Gastrocnemius medialis (tissue), 4 donors: ENCODE measurements around the gene TMEM114. TPM values are rescaled to one million over a fixed set of nuclear protein-coding genes. Genes with fewer than 3 reads are reported as not detected.
"Not testable (repeated sequence)": the region's sequence is repeated elsewhere in the genome, so short reads cannot be mapped to it uniquely, and the experiment has no call there.

Experiments
- ATAC-seq, 2 donors: fragments of 150-250 bp; one replicate each; pipeline ENCODE4 v1.9.1; 2016
- DNase-seq, 2 donors: peaks; one replicate each; pipeline ENCODE4 v3.0.0-alpha.2; 2019
- H3K27ac ChIP-seq, 4 donors: fragments of 200-600 bp; sonication (generic); 1 replicate in 1 of 4; 2 replicates in 3 of 4; pipeline ENCODE4 v1.5.1; 2016 to 2018; ENCODE audit warnings: mild to moderate bottlenecking in 2 of 4, moderate library complexity in 1 of 4
- H3K27me3 ChIP-seq, 3 donors: fragments of 200-600 bp; sonication (generic) in 2 of 3; 1 replicate in 1 of 3; 2 replicates in 2 of 3; pipeline versions ENCODE4 v1.5.1 to v1.6.0; 2016 to 2019; ENCODE audit warnings: mild to moderate bottlenecking in 1 of 3, moderate library complexity in 1 of 3
- H3K36me3 ChIP-seq, 2 donors: fragments of 200-600 bp; sonication (generic) in 1 of 2; one replicate each; pipeline ENCODE4 v1.5.1; 2017 to 2018
- H3K4me1 ChIP-seq, 2 donors: fragments of 200-600 bp; sonication (generic) in 1 of 2; one replicate each; pipeline ENCODE4 v1.5.1; 2016 to 2017; ENCODE audit warnings: mild to moderate bottlenecking in 2 of 2
- H3K4me3 ChIP-seq, 4 donors: fragments of 200-600 bp; sonication (generic) in 3 of 4; 1 replicate in 1 of 4; 2 replicates in 3 of 4; pipeline ENCODE4 v1.5.1; 2016 to 2019; ENCODE audit warnings: mild to moderate bottlenecking in 2 of 4
- H3K9me3 ChIP-seq, 3 donors: fragments of 200-600 bp; sonication (generic) in 2 of 3; 1 replicate in 1 of 3; 2 replicates in 2 of 3; pipeline ENCODE4 v1.5.1; 2016 to 2019
- POLR2A ChIP-seq, 2 donors: fragments of 450-650 bp; IDR thresholded peaks; one replicate each; pipeline ENCODE4 v1.6.1; 2017; ENCODE audit warnings: antibody characterized with exemption in 2 of 2, mild to moderate bottlenecking in 2 of 2, moderate library complexity in 2 of 2
- in situ Hi-C, 4 donors: fragments of 200-750 bp; cut with MboI; loops; one replicate each; pipeline versions ENCODE4 v1.15.0 to v1.8.0; 2017; ENCODE audit warnings: low sequenced_read_pairs in 4 of 4
- intact Hi-C: fragments of 100-400 bp; cut with DNase I; formaldehyde crosslinking; loops from one replicate; pipeline ENCODE4 v1.15.1; 2023; ENCODE audit warnings: low total_unique reads
- total RNA-seq, 4 donors: library from RNA; depleted of rRNA; stranded (reverse); fragments of >200 nt; gene quantifications; one replicate each; pipeline versions ENCODE4 v1.1.0 to v1.2.3, GENCODE V29; 2016
- TF ChIP-seq, protein P1 (sequence below), 5 experiments: fragments of 450-650 bp in 3 of 5; fragments of 200-600 bp in 2 of 5; sonication (generic) in 2 of 5; IDR thresholded peaks in 4 of 5; conservative IDR thresholded peaks in 1 of 5; 1 replicate in 4 of 5; 2 replicates in 1 of 5; pipeline ENCODE4 v1.5.1; 2016 to 2019; ENCODE audit warnings: antibody characterized with exemption in 5 of 5, mild to moderate bottlenecking in 3 of 5, moderate library complexity in 3 of 5

The TMEM114 gene
- total RNA-seq, 4 donors from 2014 or later, result not detected

DNA sequence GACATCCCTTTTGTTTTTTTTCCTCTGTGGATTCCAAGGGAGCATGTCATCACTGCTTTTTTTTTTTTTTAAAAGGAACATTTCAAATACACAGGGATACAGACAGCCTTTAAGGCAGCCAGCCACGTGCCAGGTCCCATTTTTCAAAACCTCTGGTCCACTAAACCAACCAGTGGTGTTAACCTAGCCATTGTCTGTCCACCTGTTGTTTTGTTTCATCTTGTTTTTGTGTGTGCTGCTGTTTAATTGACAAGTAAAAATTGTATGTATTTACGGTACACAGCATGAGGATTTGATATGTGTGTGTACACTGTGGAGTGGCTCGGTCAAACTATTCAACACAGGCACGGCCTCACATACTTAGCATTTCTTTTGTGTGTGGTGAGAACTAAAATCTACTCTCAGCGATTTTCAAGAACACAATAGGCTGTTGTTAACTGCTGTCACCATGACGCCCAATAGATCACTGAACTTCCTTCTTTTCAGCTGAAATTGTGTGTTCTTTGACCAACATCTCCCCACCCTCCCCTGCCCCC is 19.2 kb downstream of the TMEM114 start:
- Histone ChIP-seq H3K9me3 (no peaks in the 10 kb centered on the region), H3K36me3 (no peaks in the 10 kb centered on the region), H3K4me3 (no peak overlapping the region), H3K27ac (no peak overlapping the region), H3K27me3 (peaks cover 4 to 26% (median 17%) of the 10 kb centered on the region in 3 donors), H3K4me1 (no peaks in the 10 kb centered on the region)
- ATAC-seq, result no peak
- no peak for DNase-seq
- in situ Hi-C loops (loop anchor here in 3 of 4 donors (25.0 kb wide), 1 partner anchor 1941 kb away; no protein-coding TSS in a partner anchor), intact Hi-C loops (no loop called here)
- TF ChIP-seq POLR2A (IDR thresholded peaks at IDR 0.05), result no peak
- TF ChIP-seq, protein P1, sequence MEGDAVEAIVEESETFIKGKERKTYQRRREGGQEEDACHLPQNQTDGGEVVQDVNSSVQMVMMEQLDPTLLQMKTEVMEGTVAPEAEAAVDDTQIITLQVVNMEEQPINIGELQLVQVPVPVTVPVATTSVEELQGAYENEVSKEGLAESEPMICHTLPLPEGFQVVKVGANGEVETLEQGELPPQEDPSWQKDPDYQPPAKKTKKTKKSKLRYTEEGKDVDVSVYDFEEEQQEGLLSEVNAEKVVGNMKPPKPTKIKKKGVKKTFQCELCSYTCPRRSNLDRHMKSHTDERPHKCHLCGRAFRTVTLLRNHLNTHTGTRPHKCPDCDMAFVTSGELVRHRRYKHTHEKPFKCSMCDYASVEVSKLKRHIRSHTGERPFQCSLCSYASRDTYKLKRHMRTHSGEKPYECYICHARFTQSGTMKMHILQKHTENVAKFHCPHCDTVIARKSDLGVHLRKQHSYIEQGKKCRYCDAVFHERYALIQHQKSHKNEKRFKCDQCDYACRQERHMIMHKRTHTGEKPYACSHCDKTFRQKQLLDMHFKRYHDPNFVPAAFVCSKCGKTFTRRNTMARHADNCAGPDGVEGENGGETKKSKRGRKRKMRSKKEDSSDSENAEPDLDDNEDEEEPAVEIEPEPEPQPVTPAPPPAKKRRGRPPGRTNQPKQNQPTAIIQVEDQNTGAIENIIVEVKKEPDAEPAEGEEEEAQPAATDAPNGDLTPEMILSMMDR (IDR thresholded peaks at IDR 0.05 in 4 of 5, conservative IDR thresholded peaks at IDR 0.05 in 1 of 5), result no peak

DNA sequence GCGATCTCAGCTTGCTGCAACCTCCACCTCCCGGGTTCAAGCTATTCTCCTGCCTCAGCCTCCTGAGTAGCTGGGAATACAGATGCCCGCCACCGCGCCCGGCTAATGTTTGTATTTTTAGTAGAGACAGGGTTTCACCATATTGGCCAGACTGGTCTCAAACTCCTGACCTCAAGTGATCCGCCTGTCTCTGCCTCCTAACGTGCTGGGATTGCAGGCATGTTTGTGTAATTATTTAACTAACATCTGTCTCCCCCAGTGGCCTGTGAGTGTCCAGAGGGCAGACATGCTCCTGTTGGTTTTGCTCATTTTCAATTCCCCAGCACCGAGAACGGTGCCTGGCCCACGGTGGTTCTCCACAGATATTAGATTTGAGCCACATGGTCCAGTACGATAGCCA is 19.9 kb downstream of the TMEM114 start:
- H3K27ac ChIP-seq, intact Hi-C loops: not testable (repeated sequence)

DNA sequence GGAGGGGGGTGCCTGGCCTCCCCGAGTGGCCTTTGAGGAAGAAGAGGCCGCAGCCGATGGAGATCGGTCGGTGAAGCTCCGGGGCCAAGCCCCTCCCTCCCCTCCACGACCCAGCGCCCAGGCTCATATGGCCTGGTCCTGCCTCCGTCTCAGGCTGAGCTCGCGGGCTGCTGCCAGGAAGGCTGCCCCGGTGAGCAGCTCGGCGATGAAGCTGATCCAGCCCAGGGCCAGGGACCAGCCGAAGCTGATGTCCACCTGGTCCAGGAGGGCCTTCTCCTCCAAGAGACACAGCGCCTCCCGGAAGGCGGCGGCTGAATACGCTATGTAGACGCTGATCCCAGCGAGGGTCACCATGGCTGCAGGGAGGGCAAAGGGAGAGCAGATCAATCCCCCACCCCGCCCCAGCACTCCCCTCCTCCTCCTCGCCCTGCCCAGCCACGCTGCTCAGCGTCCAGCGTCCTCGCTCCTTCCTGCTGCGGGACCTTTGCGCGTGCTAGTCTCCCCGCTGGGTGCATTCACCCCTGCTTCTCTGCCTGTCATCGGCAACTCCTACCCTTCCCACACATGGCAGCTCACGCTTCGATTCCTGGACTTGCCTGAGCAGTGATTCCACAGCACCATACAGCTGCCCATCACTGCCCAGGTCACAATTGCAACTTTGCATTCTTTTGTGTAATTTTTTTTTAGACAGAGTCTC is 20.5 kb downstream of the TMEM114 start:
- Histone ChIP-seq H3K27ac (no peak overlapping the region), H3K36me3 (no peaks in the 10 kb centered on the region), H3K9me3 (no peaks in the 10 kb centered on the region), H3K27me3 (peaks cover 4 to 22% (median 14%) of the 10 kb centered on the region in 3 donors), H3K4me3 (no peak overlapping the region), H3K4me1 (no peaks in the 10 kb centered on the region)
- in situ Hi-C loops (loop anchor here in 3 of 4 donors (5.0 to 25.0 kb wide), 2 partner anchors 313 to 1943 kb away; partner anchors contain the start of gene LITAFD (in 1 of the 3)), intact Hi-C loops (loop anchor here (5.0 kb wide), 3 partner anchors 53 to 1943 kb away; partner anchors contain the start of genes GRIN2A and METTL22)
- ATAC-seq (no peak), DNase-seq (no peak)
- TF ChIP-seq POLR2A (IDR thresholded peaks at IDR 0.05), result no peak
- TF ChIP-seq, protein P1 (IDR thresholded peaks at IDR 0.05 in 4 of 5, conservative IDR thresholded peaks at IDR 0.05 in 1 of 5), result no peak

More for the DNA sequence above, 19.9 kb downstream of the TMEM114 start:
- H3K4me3 ChIP-seq, H3K4me1 ChIP-seq, H3K36me3 ChIP-seq, H3K9me3 ChIP-seq, DNase-seq, ATAC-seq: not testable (repeated sequence)
- H3K27me3 ChIP-seq, result peaks cover 4 to 26% (median 15%) of the 10 kb centered on the region in 3 donors
- in situ Hi-C loops, result loop anchor here in 3 of 4 donors (25.0 kb wide), 1 partner anchor 1942 kb away; no protein-coding TSS in a partner anchor

DNA sequence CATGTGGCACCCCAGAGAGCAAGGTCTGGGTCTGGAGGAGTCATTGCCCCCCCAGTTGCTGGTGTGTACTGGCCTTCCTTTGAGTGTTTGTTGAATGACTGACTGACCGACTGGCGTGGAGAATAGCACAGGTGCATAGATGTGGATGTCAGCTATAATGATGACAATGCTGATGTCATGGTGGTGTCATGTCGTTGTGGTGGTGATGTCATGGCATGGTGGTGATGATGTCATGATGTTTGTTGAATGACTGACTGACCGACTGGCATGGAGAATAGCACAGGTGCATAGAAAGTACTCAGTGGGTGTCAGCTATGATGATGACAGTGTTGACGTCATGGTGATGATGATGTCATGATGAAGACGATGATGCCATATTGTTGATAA is 22.1 kb downstream of the TMEM114 start:
- H3K4me1 ChIP-seq, result no peaks in the 10 kb centered on the region
- no peak for DNase-seq
- in situ Hi-C loops, result loop anchor here in 3 of 4 donors (5.0 to 25.0 kb wide), 2 partner anchors 314 to 1944 kb away; partner anchors contain the start of gene LITAFD (in 1 of the 3)
- no peak overlapping the region for H3K4me3 ChIP-seq
- TF ChIP-seq, protein P1 (IDR thresholded peaks at IDR 0.05 in 4 of 5, conservative IDR thresholded peaks at IDR 0.05 in 1 of 5), result no peak
- TF ChIP-seq POLR2A (IDR thresholded peaks at IDR 0.05), result no peak
- no peaks in the 10 kb centered on the region for H3K9me3 ChIP-seq
- H3K27ac ChIP-seq, result no peak overlapping the region
- intact Hi-C loops, result loop anchor here (5.0 kb wide), 3 partner anchors 54 to 1944 kb away; partner anchors contain the start of genes GRIN2A and METTL22
- peaks cover 0 to 16% (median 7%) of the 10 kb centered on the region in 3 donors for H3K27me3 ChIP-seq
- no peaks in the 10 kb centered on the region for H3K36me3 ChIP-seq
- ATAC-seq, result no peak
